CD4-positive, alpha-beta T cell treated with Interleukin-4 for 1 hour (primary cell): ENCODE results near the gene PNMA8B.
"Not testable (repeated sequence)": the region's sequence is repeated elsewhere in the genome, so short reads cannot be mapped to it uniquely, and the experiment has no call there.

Experiments used
- DNase-seq, 2 donors: peaks; one replicate each; pipeline ENCODE4 v3.0.0-alpha.2; 2020 to 2022

PNMA8B gene

DNA sequence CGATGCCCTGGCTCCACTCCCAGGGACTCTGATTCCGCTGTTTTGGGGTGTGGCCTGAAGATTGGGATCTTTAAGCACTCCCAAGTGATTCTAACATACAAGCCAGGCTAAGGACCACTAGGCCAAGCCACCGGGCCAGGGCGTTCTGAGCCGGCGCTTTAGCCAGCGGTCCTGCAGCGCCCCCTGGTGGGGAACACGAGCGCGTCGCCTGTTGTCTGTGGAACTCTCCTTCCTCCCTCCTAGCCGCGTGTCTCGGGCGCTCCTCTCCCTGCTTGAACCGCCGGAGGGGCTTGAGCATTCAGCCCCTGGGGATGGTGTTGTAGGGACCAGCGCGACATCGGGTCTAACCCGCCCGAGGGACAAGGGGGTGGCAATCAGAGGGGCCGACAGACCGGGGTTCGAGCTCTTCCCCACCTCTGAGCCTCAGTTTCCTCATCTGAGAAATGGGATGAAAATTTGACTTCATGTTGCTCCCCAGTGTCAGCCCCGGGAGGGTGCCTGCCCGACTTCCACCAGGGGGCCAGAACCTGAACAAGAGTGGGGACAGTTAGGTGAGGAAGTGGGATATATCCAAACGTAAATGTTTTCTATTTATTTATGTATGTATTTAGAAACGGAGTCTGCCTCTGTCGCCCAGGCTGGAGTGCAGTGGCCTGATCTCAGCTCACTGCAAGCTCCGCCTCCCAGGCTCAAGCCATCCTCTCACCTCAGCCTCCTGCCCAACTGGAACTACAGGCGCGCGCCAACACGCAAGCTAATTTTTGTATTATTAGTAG is 18.0 kb upstream of the PNMA8B start:
- DNase-seq, result peak; percentile 65 to 71

DNA sequence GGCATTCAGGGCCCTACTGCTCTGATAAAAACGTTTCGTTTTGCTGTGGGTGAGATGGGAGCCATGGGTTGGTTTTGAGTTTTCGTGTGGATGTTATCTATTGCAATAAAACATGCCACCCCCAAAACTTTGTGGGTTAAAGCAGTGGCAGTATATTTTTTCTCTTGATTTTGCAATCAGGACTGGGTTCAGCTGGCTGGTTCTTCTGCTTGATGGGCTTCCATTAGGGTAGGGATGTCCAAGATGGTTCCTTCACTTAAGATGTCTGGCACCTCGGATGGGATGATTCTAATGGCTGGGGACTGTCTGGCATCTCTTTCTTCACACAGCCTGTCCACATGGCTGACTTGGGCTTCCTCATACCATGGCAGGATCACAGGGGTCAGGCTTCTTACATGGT is 15.6 kb upstream of the PNMA8B start:
- no peak for DNase-seq

DNA sequence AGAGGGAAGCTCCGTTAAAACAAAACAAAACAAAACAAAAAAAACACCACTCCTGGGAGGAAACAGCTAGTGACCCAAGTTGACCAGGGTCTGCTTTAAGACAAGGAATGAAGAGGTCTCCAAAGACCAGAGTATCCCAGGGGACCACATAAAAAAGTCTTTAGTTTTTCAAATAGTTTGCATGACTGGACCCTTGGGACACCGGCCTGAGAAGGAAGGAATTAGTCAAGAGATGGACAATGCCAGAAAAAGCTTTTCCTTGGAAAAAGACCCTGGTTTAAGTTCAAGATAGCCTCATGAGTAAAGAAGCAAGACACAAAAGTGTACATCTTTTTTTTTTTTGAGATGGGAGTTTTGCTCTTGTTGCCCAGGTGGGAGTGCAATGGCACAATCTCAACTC is 12.5 kb upstream of the PNMA8B start:
- DNase-seq, result no peak

DNA sequence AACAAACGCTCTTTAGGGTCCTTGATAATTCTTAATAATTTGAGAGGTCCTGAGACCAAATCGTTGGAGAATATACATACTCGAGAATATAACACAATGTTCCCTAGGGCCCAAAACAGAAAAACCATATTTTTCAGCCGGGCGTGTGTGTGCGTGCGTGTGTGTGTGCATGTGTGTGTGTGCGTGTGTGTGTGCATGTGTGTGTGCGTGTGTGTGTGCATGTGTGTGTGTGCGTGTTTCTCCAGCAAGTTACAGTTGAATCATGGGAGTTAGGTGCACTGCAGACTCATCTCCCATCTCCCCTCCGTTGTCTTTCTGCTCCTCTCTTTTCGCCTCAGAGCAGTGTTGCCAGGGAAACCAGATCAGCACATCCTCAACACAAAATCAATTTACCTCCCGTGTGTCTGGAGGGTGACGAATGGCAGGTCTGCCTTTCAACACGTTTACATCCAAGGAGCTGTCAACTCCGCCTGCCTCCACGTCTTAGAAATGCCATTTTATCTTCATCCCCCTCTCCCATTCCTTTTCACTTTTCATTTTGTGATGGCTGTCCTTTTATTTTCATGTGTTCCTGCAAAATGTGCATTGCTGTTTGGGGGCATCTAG is 8.3 kb upstream of the PNMA8B start:
- no peak for DNase-seq

DNA sequence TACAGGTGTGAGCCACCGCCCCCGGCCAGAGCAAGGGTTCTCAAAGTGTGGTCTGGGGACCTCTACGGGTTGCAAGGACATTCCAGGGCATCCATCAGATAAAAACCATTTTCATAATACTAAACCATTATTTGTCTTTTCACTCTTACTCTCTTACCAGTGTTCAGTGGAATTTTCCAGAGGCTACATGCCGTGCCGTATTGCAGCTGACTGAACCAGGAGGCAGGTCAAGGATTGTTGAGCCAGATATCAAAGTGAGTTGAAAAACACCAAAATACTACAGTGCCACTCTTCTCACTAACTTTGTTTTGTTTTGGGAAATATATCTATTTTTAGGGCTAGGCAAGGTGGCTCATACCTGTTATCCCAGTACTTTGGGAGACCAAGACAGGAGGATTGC is 7.2 kb upstream of the PNMA8B start:
- no peak for DNase-seq

DNA sequence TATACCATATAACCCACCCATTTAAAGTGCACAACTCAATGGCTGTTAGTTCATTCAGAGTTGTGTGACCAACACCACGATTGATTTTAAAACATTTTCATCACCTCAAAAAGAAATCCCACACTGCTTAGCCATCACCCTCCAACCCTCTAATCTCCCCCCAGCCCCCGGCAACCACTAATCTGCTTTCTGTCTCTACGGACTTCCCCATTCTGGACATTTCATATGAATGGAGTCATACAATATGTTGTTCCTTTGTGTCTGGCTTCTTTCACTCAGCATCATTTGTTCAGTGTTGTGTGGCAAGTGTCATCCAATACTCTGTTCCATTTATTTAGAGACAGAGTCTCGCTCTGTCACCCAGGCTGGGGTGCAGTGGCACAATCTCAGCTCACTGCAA is 4.0 kb upstream of the PNMA8B start:
- no peak for DNase-seq

DNA sequence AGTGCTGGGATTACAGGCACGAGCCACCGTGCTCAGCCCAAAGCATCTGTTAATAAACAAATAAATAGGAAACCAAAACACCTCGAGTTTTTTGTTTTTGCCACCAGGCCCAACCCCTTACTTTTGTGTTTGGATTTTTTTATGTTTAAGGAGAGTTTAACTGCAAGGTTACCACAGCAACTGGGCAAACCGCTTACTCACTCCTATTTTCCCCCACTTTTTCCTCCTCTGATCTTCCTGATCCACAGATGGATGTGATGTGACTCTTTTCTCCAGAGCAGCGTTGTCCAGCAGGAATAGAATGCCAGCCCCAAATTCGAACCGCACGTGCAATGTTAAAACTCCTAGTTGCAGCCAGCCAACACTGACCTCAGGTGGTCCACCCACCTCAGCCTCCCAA is 2.1 kb upstream of the PNMA8B start:
- DNase-seq, result no peak

DNA sequence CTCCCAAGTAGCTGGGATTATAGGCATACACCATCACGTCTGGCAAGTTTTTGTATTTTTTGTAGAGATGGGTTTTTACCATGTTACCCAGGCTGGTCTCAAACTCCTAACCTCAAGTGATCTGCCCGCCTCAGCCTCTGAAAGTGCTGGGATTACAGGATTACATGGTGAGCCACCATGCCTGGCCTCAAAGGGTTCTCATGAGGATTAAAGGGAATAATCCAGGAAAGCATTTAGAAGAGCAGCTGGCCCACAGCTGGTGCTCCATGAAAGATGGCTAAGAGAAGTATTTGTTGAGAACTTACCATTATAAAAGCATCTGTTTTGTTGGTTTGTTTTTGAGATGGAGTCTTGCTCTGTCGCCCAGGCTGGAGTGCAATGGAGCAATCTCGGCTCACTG is 1.2 kb upstream of the PNMA8B start:
- DNase-seq, result not testable (repeated sequence)

DNA sequence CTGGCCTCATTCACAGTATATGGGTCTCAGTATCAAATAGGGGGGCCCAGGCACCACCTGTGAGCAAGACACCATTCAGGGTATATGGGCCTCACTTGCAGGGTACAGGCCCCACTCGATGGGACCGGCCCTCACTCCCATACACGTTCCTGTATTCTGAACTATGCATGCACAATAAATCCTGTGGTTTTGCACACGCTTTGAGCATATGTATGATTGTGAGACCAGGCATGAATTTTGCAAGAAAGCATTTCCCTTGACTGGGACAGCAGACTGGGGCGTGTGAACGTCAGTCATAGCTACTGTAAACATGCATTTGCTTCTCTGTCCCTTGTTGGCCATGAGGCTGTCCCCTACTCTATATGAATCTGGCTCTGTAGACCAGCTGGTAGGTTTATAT is 637 bp upstream of the PNMA8B start:
- DNase-seq, result no peak

DNA sequence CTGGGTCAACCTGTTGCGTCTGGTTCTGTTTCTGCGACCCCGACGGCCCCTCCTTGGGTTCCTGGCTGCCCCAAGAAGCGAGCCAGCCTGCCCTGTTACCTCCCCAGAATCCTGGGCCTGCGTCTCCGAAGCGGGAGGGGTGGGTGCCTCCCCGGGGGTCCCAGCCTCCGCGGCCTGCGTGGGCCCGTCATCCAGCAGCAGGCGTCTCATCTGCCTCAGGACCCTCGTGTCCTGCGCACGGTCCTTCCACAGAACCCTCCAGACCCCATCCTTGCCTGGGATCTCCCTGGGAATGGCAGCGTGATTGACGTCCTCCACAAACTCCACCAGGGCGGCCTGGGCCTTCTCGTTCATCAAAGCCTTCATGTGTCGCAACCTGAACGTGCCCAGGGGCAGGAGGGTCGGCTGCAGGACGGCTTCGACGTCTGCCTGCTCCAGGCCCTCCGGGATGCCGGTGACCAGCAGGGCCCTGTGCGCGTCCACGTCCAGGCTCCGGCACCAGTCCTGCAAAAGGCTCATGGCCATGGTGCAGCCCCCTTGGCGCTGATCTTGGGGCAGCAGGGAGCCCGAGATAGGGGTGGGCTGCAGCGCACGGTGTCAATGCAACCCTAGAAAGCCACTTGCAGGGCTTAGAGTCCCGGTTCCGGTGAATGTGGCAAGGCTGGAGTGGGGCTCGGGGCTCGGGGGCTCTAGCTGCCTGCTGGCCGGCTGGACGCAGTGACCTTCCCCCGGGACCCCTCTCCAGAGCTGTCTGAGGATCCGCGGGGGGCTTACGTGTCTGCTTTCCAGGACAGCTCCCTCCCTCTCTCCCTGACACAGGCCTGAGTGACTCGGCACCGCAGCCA is 504 bp downstream of the PNMA8B start:
- DNase-seq, result no peak

DNA sequence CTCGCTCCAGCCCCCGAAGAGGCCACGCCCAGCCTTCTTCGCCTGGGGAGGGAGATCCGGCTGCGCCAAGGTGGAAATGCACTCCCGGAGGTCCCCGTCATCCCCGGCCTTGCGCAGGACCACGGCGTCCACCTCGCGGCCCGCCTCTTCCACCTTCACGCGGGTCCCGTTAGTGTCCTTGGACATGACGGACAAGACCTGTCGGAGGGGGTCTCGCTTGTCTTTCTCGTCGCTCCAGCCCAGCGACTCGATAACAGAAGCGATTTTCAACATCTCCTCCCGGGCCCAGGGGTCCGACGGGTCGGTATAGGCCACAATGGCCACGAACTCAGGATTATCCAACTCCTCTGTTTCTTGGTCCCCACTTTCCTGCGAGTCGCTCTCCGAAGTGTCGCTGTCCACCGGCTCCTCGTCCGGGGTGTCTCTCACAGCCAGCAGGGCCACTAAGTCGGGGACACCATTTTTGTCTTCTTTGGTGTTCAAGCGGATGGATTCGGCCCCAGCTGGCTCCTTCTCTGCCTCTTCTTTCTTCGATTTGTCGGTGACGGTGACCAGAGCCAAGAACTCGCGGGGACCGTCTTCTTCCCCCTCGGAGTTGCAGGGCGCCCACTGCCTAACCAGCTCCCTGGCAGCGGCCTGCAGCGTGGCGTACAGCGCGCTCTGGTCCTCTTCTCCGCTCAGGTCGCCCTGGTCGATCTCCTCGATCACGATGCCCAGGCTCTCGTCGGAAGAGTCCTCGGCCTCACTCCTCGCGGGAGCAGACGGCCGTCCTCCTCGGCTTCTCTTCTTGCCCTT is 1.3 kb downstream of the PNMA8B start:
- DNase-seq, result no peak

DNA sequence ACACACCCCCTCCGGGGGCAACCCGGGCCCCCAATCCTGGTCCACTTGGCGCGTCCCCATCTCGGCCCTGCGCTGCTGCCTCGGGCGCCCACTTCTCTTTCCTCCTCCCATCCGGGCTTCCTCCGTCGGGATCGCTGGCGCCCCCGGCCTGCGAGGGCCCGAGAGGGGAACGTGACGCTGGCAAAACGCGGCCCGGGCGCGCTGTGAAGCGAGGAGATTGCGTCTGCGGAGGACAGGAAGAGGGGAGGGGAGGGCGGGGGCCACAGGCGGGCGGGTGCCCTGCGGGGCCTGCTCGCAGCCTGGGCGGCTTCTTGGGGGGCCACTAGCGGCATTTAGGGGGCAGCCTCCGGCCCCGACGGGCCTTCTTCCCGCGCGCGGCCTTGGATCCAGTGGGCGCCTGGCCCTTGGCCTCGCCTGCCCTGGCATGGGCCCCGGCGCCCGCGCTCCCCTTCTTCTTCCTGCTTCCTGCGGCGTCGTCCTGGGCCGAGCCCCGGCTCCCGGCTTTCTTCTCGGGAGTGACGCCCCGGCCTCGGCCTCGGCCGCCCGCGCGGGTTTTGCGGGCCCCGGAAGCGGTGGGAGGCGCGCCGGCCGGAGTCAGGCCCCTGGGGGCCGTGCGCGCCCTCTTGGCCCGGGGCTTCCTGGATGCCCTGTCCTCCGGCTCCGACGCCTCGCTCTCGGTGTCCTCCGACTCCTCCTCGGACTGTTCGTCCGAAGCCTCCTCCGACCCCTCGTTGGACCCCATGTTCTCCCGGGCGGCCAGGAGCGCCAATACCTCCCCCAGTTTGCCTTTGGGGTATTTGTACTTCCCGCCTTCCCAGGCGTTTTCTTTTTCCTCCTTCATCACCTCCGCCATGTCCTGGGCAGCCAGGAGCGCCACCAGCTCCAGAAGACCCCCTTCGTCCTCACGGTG is 2.2 kb downstream of the PNMA8B start:
- peak; percentile 20 to 23 for DNase-seq

DNA sequence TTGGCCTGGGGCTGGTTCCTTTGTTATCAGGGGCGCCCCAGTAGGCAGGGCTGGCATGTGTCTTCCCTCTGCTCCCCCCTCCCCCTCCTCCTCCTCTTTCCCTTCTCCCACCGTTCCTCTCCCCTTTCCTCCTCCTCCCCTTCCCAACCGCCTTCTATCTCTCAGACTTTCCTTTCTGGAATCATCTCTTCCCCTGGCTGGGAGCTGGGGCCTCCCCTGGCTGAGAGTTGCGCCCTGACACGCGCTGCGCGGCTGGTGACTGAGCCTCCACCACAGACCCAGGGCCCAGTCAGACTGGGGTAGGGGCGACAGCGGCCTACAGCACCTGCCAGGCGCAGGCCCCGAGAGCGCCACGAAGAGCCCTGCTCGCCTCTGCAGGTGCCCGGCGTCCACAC is 2.8 kb downstream of the PNMA8B start:
- no peak for DNase-seq

DNA sequence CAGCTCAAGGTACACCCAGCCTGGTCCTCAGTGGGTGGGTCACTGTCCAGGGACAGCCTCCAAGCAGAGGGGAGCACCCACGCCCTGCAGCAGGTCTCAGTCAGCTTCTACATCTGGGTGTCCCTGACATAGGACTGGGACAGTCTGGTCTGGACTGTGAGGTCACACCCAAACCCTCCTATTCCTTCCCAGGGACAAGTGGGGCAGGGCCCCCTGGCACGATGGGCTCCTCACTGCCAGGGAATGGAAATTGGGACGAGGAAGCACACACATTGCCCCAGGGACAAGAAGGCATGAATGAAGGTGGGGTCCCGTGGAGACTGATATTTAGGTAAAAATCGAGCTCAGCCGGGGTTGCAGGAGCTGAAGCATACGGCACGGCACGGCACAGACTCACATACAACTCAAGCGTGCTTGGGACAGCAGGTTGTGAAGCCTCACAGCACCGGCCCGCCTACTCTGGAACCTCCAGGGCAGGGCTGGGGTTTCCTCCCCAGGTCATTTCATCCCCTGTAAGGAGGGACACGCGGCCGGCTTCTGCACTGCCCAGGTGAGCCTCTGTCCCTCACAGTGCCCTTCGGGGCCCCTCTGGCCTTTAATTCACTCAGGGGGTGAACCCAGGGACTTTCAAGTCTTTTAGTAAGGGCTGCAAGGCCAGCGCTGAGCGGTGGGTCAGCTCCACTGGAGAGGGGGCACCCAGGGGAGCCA is 3.5 kb downstream of the PNMA8B start:
- no peak for DNase-seq

DNA sequence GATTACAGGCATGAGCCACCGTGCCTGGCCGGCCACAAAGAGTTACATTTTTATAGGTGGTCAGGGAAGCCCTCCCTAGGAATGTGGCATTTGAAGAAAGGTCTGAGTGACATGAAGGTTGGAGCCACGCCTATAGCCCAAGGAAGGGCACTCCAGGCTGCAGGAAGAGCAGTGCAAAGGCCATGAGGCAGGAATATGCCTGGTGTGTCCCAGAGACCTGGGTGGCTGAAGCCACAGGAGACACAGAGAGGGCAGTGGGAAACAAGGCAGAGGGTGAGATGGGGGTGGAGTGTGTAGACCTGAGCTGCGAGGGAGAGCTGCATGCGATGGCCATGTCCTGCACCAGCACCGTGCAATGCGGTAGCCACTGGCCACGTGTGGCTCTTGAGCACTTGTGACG is 4.9 kb downstream of the PNMA8B start:
- no peak for DNase-seq

DNA sequence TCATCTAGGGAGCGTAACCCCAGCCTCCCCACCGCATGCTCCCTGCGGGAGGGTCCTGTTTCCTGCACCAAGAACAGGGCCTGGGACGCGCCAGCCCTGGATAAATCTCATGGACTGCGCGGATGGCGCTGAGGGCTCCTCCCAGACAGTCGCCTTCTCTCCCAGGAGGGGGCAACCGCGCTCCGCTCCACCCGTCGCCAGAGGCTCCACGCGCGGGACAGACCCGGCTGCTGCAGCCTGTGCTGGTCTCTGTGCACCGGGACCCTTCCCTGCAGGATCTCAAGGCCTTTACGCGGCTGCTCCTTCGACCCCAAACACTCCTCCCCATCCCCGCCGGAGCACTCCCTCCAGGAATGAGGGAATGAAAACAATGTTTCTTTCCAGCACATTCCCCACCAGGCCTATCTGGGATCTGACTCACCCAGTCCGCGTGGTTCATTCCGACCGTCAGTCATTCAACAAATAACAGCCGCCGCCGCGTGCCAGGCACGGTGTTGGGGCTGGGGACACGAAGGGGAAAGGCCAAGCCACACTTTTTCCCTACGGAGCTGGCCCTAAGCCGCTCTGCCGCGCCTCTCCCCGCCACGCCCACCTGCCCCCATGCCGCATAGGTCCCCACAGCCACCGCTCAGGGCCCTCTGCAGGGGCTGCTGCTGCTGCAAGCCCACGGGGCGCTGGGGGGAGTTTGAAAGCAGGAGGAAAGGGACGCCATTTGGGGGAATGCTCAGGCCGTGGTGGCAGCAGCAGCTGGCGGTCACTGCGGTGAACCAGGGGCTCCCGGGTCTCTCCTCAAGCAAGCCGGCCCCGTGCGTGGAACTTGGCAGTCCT is 6.0 kb downstream of the PNMA8B start:
- no peak for DNase-seq

DNA sequence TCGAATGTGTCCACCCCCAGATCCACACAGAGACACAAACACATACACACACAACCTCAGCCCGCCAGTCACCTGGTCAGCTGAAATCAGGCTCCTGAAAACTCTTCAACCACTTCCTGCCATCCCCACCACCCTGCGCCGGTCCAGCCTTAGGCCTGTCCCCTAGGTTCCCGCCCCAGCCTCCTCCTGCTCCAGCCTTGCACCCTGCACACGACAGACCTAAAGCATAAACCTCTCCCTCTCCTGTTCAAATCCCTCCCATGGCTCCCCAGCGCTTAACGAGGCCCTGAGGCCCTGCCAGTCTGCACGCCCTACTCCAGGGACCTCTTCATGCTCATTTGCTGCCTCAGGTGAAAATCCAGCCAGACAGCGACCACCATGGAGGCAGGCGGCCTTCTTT is 7.1 kb downstream of the PNMA8B start:
- DNase-seq, result no peak

DNA sequence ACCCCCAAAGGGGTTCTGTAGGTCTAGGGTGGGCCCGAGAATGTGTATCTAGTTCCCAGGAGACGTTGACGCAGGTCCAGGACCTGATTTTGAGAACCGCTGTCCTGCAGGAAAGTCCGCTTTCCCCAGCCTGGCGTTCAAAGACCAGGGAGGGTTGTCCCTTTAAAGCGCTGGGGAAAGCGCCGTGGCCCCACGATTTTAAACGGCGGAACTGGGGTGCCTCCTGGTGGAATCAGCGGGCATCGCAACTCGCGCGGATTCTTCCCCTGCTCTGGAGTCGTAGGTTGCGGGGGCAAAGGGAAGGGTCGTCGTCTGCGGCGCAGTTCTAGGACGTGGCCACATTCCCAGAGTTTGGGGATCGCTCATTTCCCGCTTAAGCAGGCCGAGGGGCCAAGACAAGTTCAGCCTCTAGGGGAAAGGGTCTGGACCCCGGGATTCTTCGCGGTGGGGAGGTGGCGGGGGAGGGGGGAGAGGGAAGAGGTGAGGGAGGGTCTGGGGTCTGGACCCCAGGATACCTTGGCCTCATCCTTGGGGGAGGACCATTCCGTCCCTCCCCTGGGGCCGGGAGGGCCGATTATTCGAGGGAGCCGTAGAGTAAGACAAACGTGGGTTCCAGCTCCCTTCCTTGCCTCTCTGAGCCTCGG is 7.7 kb downstream of the PNMA8B start:
- peak; percentile 66 to 71 for DNase-seq

DNA sequence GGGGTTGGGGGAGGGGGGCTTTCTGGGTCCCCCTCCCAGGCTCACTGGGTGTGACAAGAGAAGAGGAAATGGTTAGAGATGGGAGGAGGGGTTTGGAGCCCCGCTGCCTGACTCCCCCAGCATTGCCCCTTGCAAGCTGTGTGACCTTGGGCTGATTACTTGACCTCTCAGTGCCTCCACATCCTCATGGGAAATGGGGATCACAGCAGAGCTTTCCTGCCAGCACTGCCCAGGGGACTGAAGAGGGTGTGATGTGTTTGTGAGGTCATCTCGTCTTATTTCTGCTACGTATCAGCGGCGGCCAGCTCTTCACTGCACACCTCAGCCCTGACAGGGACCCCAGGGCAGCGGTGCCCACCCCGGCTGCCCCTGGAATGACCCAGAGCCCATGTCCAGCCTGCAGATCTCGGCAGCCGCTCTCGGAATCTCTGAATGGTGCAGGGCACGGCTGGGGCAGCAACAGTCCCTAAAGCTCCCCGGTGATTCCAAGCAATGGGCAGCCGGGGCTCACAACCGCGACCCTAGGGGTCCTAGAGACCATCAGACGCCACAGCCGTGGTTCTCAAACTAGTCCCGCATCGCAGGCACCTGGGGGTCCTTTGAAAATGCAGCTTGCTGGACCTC is 8.4 kb downstream of the PNMA8B start:
- no peak for DNase-seq
